HG03571 (cell line): ENCODE results near the gene TFAP2E.
"Not testable (repeated sequence)": the region's sequence is repeated elsewhere in the genome, so short reads cannot be mapped to it uniquely, and the experiment has no call there.

ENCODE experiments used
- ATAC-seq: cut with Tn5 transposase; IDR thresholded peaks from one replicate; pipeline ENCODE4 v1.9.1; 2021; ENCODE audit not compliant: unreplicated experiment

TFAP2E gene

GRCh38 chr1:35571263-35571662 lies 1.9 kb upstream of the TFAP2E start:
- no peak for ATAC-seq

GRCh38 chr1:35572296-35572695 lies 818 bp upstream of the TFAP2E start:
- no peak for ATAC-seq

- ATAC-seq, result no peak
Observed at GRCh38 chr1:35574125-35574654, 1.1 kb downstream of the TFAP2E start.

GRCh38 chr1:35574655-35575415 lies 1.7 kb downstream of the TFAP2E start:
- no peak for ATAC-seq

- no peak for ATAC-seq
Observed at GRCh38 chr1:35575416-35575958, 2.4 kb downstream of the TFAP2E start.

GRCh38 chr1:35576061-35576765 lies 3.1 kb downstream of the TFAP2E start:
- no peak for ATAC-seq

DNA sequence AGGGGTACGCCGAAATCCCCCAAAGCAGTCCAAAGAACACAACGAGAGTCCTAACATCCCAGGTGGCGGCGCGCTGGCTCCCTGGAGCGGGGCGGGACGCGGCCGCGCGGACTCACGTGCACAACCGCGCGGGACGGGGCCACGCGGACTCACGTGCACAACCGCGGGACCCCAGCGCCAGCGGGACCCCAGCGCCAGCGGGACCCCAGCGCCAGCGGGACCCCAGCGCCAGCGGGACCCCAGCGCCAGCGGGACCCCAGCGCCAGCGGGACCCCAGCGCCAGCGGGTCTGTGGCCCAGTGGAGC lies 3.6 kb downstream of the TFAP2E start:
- ATAC-seq, result not testable (repeated sequence)

- ATAC-seq, result peak; percentile 61
Observed at GRCh38 chr1:35577071-35577998, 4.2 kb downstream of the TFAP2E start.

- ATAC-seq, result no peak
Observed at GRCh38 chr1:35580949-35581388, 7.9 kb downstream of the TFAP2E start.

DNA sequence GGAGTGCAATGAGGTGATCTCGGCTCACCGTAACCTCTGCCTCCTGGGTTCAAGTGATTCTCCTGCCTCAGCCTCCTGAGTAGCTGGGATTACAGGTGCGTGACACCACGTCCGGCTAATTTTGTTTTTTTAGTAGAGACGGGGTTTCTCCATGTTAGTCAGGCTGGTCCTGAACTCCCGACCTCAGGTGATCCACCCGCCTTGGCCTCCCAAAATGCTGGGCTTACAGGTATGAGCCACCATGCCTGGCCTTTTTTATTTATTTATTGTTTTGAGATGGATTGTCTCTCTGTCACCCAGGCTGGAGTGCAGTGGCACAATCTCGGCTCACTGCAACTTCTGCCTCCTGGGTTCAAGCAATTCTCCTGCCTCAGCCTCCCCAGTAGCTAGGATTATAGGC lies 8.5 kb downstream of the TFAP2E start:
- not testable (repeated sequence) for ATAC-seq

DNA sequence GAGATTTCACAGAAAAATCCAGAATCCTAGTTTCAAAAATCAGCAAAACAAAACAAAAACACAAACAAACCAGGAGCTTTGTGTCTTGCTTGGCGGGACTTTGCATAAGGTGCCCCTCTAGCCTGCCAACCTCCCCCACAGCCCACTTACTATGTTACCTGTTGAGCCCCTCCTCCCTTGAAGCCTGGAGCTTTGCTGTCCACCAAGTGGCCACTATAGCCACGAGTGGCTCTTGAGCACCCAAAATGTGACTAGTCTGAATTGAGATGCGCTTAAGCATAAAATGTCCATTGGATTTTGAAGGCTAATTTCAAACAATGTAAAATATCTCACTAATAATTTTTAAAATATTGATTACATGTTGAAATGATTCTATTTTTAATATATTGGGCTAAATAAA lies 12.2 kb downstream of the TFAP2E start:
- no peak for ATAC-seq

DNA sequence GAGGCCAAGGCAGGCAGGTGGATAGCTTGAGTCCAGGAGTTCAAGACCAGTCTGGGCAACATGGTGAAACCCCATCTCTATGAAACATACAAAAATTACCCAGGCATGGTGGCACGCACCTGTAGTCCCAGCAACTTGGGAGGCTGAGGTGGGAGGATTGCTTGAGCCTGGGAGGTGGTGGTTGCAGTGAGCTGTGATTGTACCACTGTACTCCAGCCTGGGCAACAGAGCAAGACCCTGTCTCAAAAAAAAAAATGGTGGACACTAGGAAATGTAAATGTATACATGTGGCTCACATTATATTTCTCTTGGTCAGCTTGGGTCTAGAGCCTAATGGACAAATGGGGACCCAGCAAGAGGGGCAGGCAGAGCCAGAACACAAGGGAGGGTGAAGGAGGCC lies 12.7 kb downstream of the TFAP2E start:
- ATAC-seq, result not testable (repeated sequence)

DNA sequence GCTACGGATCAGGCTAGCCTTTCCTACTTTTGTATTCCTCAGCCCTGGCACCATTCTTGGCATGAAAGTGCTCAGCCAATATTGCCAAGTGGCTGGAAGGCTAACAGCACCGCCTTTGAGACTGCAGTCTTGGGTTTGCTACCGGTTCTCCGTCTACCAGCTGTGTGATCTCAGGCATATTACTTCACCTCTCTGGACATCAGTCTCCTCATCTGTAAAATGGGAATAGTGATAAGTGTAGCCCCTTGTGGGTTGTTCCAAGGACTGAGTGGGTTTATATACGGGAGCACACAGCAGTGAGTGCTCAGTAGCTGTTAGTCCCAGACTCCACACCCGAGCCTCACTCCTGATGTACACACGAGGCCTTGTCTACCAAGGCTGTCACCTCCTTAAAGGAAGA lies 13.7 kb downstream of the TFAP2E start:
- no peak for ATAC-seq

GRCh38 chr1:35587736-35588135 lies 14.6 kb downstream of the TFAP2E start:
- ATAC-seq, result no peak

GRCh38 chr1:35588197-35588910 lies 15.2 kb downstream of the TFAP2E start:
- no peak for ATAC-seq

DNA sequence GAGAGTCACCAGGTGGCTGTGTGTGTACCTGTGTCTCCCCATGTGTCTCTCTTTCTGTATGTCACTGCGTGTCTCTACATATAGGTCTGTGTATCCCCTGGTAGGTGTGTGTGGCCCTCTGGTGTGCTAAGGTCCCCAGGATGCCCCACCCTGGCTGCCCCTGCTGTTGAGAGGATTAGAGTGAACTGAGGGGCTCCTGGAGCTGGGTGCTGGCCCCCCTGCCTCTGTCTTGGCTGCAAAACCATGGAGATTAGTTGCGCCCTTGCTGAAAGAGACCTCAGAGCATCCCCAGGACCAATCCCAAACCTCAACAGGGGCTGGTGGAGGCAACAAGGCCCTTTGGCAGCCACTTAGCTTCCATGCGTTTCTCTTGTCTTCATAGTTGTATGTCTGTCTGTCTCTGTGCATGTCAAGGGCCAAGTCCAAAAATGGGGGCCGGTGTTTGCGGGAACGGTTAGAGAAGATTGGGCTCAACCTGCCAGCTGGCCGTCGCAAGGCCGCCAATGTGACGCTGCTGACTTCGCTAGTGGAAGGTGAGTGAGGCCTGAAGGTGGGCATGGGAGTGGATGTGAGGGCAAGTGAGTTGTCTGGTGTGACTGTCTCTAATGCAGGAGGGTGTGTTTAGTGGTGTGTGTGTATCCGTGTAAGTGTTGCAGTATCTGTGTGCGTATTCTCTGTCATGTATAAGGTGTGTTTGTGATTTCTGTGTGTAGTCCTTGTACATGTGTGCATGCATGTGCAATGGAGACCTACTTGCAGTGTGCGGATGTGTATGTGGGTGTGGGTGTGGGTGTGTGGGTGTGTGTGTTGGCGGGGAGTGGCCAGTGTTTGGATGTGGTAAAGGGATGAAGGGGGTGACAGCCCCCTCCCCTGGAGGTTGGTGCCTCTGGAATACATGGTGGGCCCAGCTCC lies 16.7 kb downstream of the TFAP2E start:
- no peak for ATAC-seq

GRCh38 chr1:35590476-35591040 lies 17.4 kb downstream of the TFAP2E start:
- no peak for ATAC-seq

GRCh38 chr1:35591211-35591610 lies 18.1 kb downstream of the TFAP2E start:
- ATAC-seq, result no peak
